Measurements from ENCODE around the gene AP1M1. TPM values are rescaled to one million over a fixed set of nuclear protein-coding genes. Genes with fewer than 3 reads are reported as not detected.
A peak's percentile ranks its signal among the peaks of the same experiment; 100 is the strongest.

The AP1M1 gene
- total and polyA plus RNA-seq, 2 experiments from 2014 or later = 56.7 to 93.3 TPM

- Histone ChIP-seq H3K27ac (peak overlapping the region; percentile 90), H4K20me1 (ENCODE audit: insufficient read depth, poor library complexity, severe bottlenecking) (no peaks in the 10 kb centered on the region), H3K9me2 (replicated peaks; ENCODE audit: insufficient read depth) (no peaks in the 10 kb centered on the region), H2AFZ (peak overlapping the region; percentile 10), H3K4me3 (no peak overlapping the region), H3K79me2 (no peaks in the 10 kb centered on the region), H3K4me1 (ENCODE audit: insufficient read depth) (peaks cover 12% of the 10 kb centered on the region), H3K27me3 (no peaks in the 10 kb centered on the region), H3K4me2 (peak overlapping the region; percentile 53), H3K9me3 (ENCODE audit: low read depth) (no peaks in the 10 kb centered on the region), H3K36me3 (replicated peaks; ENCODE audit: insufficient read depth, low read depth) (no peaks in the 10 kb centered on the region)
- peak; percentile 84 for DNase-seq (ENCODE audit: low spot score)
- TF ChIP-seq, protein P1, sequence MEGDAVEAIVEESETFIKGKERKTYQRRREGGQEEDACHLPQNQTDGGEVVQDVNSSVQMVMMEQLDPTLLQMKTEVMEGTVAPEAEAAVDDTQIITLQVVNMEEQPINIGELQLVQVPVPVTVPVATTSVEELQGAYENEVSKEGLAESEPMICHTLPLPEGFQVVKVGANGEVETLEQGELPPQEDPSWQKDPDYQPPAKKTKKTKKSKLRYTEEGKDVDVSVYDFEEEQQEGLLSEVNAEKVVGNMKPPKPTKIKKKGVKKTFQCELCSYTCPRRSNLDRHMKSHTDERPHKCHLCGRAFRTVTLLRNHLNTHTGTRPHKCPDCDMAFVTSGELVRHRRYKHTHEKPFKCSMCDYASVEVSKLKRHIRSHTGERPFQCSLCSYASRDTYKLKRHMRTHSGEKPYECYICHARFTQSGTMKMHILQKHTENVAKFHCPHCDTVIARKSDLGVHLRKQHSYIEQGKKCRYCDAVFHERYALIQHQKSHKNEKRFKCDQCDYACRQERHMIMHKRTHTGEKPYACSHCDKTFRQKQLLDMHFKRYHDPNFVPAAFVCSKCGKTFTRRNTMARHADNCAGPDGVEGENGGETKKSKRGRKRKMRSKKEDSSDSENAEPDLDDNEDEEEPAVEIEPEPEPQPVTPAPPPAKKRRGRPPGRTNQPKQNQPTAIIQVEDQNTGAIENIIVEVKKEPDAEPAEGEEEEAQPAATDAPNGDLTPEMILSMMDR (IDR thresholded peaks at IDR 0.05; ENCODE audit: poor library complexity) = no peak
- TF ChIP-seq EZH2 (IDR thresholded peaks at IDR 0.05; ENCODE audit: borderline replicate concordance) (no peak), EZH2phosphoT487 (IDR thresholded peaks at IDR 0.05; ENCODE audit: low read depth, severe bottlenecking, unreplicated experiment) (no peak)
- WGBS (ENCODE audit: low lambda C conversion rate, missing lambda C conversion rate) = 24% methylated on average over 25 of the region's 27 CpGs
Measured at GRCh38 chr19:16293118-16294091, 95.7 kb downstream of the AP1M1 start.

GRCh38 chr19:16295057-16295456, 97.3 kb downstream of the AP1M1 start:
- H3K27ac ChIP-seq = no peak overlapping the region
- no peaks in the 10 kb centered on the region for H3K36me3 ChIP-seq (replicated peaks; ENCODE audit: insufficient read depth, low read depth)
- H3K79me2 ChIP-seq = no peaks in the 10 kb centered on the region
- WGBS (ENCODE audit: low lambda C conversion rate, missing lambda C conversion rate) = 63% methylated on average over 11 of the region's 12 CpGs
- peaks cover 12% of the 10 kb centered on the region for H3K4me1 ChIP-seq (ENCODE audit: insufficient read depth)
- H3K27me3 ChIP-seq = no peaks in the 10 kb centered on the region
- no peaks in the 10 kb centered on the region for H3K9me3 ChIP-seq (ENCODE audit: low read depth)
- no peaks in the 10 kb centered on the region for H3K9me2 ChIP-seq (replicated peaks; ENCODE audit: insufficient read depth)
- H3K4me2 ChIP-seq = no peak overlapping the region
- no peaks in the 10 kb centered on the region for H4K20me1 ChIP-seq (ENCODE audit: insufficient read depth, poor library complexity, severe bottlenecking)
- DNase-seq (ENCODE audit: low spot score) = peak; percentile 29
- TF ChIP-seq, protein P1 (IDR thresholded peaks at IDR 0.05; ENCODE audit: poor library complexity) = no peak
- no peak for TF ChIP-seq EZH2 (IDR thresholded peaks at IDR 0.05; ENCODE audit: borderline replicate concordance)
- no peak for TF ChIP-seq EZH2phosphoT487 (IDR thresholded peaks at IDR 0.05; ENCODE audit: low read depth, severe bottlenecking, unreplicated experiment)
- no peak overlapping the region for H2AFZ ChIP-seq
- no peak overlapping the region for H3K4me3 ChIP-seq

Small RNA genes within 50 kb of the gene (small RNA-seq; reads per million reads assigned to genes)
- not detected for gene RF00017

Other genes with a start within 250 kb of the AP1M1 start
- not detected in 2 replicates for gene OR10H4, start 248.9 kb upstream of the AP1M1 start, total RNA-seq
- gene OR10H4, start 248.9 kb upstream of the AP1M1 start, polyA plus RNA-seq = not detected in 2 replicates
- 405 and 417 TPM in 2 replicates for gene TPM4, start 121.4 kb upstream of the AP1M1 start, total RNA-seq
- 337 and 344 TPM in 2 replicates for gene TPM4, start 121.4 kb upstream of the AP1M1 start, polyA plus RNA-seq
- gene RAB8A, start 86.0 kb upstream of the AP1M1 start, total RNA-seq = 60.2 and 77.0 TPM in 2 replicates
- gene RAB8A, start 86.0 kb upstream of the AP1M1 start, polyA plus RNA-seq = 84.4 and 89.5 TPM in 2 replicates
- gene HSH2D, start 54.2 kb upstream of the AP1M1 start, total RNA-seq = 4.0 and 6.1 TPM in 2 replicates
- 3.5 and 3.7 TPM in 2 replicates for gene HSH2D, start 54.2 kb upstream of the AP1M1 start, polyA plus RNA-seq
- not detected in 2 replicates for gene CIB3, start 24.4 kb upstream of the AP1M1 start, total RNA-seq
- gene CIB3, start 24.4 kb upstream of the AP1M1 start, polyA plus RNA-seq = not detected in 2 replicates
- gene FAM32A, start 12.5 kb upstream of the AP1M1 start, total RNA-seq = 132 and 133 TPM in 2 replicates
- gene FAM32A, start 12.5 kb upstream of the AP1M1 start, polyA plus RNA-seq = 144 and 154 TPM in 2 replicates
- gene KLF2, start 126.9 kb downstream of the AP1M1 start, total RNA-seq = 3.0 and 4.5 TPM in 2 replicates
- gene KLF2, start 126.9 kb downstream of the AP1M1 start, polyA plus RNA-seq = 27.7 and 40.9 TPM in 2 replicates

Measured in hepatocyte (in vitro differentiated cells).